ENCODE results near the gene ANGPTL7. TPM values are rescaled to one million over a fixed set of nuclear protein-coding genes. Genes with fewer than 3 reads are reported as not detected.

ANGPTL7 gene
- total and polyA plus RNA-seq, 7 donors = 0.10 to 1.6 (median 0.83) TPM

- WGBS, 3 donors = 91 to 95% (median 93%) methylated on average over 14 of the region's 14 CpGs
- H3K36me3 ChIP-seq (ENCODE audit: insufficient read depth in 1 of 2, low read depth in 1 of 2) = peaks cover 15 to 97% of the 10 kb centered on the region in 2 donors
- no peaks in the 10 kb centered on the region for H3K4me1 ChIP-seq
- ATAC-seq = no peak
- no peak overlapping the region for H3K4me3 ChIP-seq
- no peaks in the 10 kb centered on the region for H3K9me3 ChIP-seq
- H3K27me3 ChIP-seq (ENCODE audit: insufficient read depth in 3 of 3, low read length in 2 of 3) = no peaks in the 10 kb centered on the region
- TF ChIP-seq CTCF (IDR thresholded peaks at IDR 0.05) = no peak
- intact Hi-C loops (cut with DNase I) = no loop called here
- no peak overlapping the region for H3K27ac ChIP-seq
- no peak for DNase-seq
Measured at GRCh38 chr1:11194407-11195176, 5.4 kb downstream of the ANGPTL7 start.

- ATAC-seq = no peak
Measured at GRCh38 chr1:11196945-11197344, 7.8 kb downstream of the ANGPTL7 start.

GRCh38 chr1:11197359-11197758 lies 8.2 kb downstream of the ANGPTL7 start:
- WGBS, 3 donors = 91 to 96% (median 95%) methylated on average over 4 of the region's 4 CpGs
- TF ChIP-seq CTCF (IDR thresholded peaks at IDR 0.05) = no peak
- no peak for ATAC-seq
- Histone ChIP-seq H3K27ac (no peak overlapping the region), H3K4me1 (no peaks in the 10 kb centered on the region), H3K4me3 (no peak overlapping the region), H3K36me3 (ENCODE audit: insufficient read depth in 1 of 2, low read depth in 1 of 2) (peaks cover 12 to 100% of the 10 kb centered on the region in 2 donors), H3K27me3 (ENCODE audit: insufficient read depth in 3 of 3, low read length in 2 of 3) (no peaks in the 10 kb centered on the region), H3K9me3 (no peaks in the 10 kb centered on the region)
- DNase-seq = no peak
- intact Hi-C loops (cut with DNase I) = no loop called here

More at GRCh38 chr1:11196945-11197344, 7.8 kb downstream of the ANGPTL7 start:
- Histone ChIP-seq H3K36me3 (ENCODE audit: insufficient read depth in 1 of 2, low read depth in 1 of 2) (peaks cover 15 to 100% of the 10 kb centered on the region in 2 donors), H3K4me3 (no peak overlapping the region), H3K9me3 (no peaks in the 10 kb centered on the region), H3K27ac (no peak overlapping the region), H3K4me1 (no peaks in the 10 kb centered on the region), H3K27me3 (ENCODE audit: insufficient read depth in 3 of 3, low read length in 2 of 3) (no peaks in the 10 kb centered on the region)
- 93 to 94% (median 93%) methylated on average over 2 of the region's 2 CpGs for whole genome bisulfite sequencing, 3 donors
- no peak for TF ChIP-seq CTCF (IDR thresholded peaks at IDR 0.05)
- DNase-seq = no peak
- intact Hi-C loops (cut with DNase I) = no loop called here

- Histone ChIP-seq H3K4me1 (no peaks in the 10 kb centered on the region), H3K9me3 (no peaks in the 10 kb centered on the region), H3K36me3 (ENCODE audit: insufficient read depth in 1 of 2, low read depth in 1 of 2) (peaks cover 12 to 100% of the 10 kb centered on the region in 2 donors), H3K27me3 (ENCODE audit: insufficient read depth in 3 of 3, low read length in 2 of 3) (no peaks in the 10 kb centered on the region), H3K4me3 (no peak overlapping the region), H3K27ac (no peak overlapping the region)
- TF ChIP-seq CTCF (IDR thresholded peaks at IDR 0.05) = no peak
- intact Hi-C loops (cut with DNase I) = no loop called here
- WGBS, 3 donors = 87 to 91% (median 90%) methylated on average over 4 of the region's 4 CpGs
- ATAC-seq = no peak
- no peak for DNase-seq
Measured at GRCh38 chr1:11198257-11198656, 9.1 kb downstream of the ANGPTL7 start.

Data from psoas muscle (tissue), 8 donors.